GM12891 (cell line): ENCODE measurements around the gene MTHFR.

Experiments used
- POLR2A ChIP-seq: IDR thresholded peaks from 2 replicates; pipeline ENCODE4 v1.6.1; 2011; ENCODE audit warnings: low read depth, low read length, control low read depth
- POLR2AphosphoS5 ChIP-seq: IDR thresholded peaks from 2 replicates; pipeline ENCODE4 v1.6.1; 2011; ENCODE audit warnings: low read depth, low read length, control low read depth

GRCh38 chr1:11795238-11795890 is 10.4 kb downstream of the MTHFR start:
- TF ChIP-seq POLR2A (no peak), POLR2AphosphoS5 (no peak)
